GM20000 (cell line): ENCODE measurements around the gene ANKRD33B.

Experiments
- DNase-seq: peaks from one replicate; pipeline ENCODE4 v3.0.0; 2012; ENCODE audit warnings: low spot score
- TF ChIP-seq, protein P1 (sequence below): IDR thresholded peaks from 2 replicates; pipeline ENCODE4 v1.5.1; 2012; ENCODE audit warnings: mild to moderate bottlenecking, control low read depth; ENCODE audit errors: extremely low read depth, missing control alignments

The ANKRD33B gene

GRCh38 chr5:10673017-10673389 is 109.1 kb downstream of the ANKRD33B start:
- no peak for DNase-seq
- TF ChIP-seq, protein P1, sequence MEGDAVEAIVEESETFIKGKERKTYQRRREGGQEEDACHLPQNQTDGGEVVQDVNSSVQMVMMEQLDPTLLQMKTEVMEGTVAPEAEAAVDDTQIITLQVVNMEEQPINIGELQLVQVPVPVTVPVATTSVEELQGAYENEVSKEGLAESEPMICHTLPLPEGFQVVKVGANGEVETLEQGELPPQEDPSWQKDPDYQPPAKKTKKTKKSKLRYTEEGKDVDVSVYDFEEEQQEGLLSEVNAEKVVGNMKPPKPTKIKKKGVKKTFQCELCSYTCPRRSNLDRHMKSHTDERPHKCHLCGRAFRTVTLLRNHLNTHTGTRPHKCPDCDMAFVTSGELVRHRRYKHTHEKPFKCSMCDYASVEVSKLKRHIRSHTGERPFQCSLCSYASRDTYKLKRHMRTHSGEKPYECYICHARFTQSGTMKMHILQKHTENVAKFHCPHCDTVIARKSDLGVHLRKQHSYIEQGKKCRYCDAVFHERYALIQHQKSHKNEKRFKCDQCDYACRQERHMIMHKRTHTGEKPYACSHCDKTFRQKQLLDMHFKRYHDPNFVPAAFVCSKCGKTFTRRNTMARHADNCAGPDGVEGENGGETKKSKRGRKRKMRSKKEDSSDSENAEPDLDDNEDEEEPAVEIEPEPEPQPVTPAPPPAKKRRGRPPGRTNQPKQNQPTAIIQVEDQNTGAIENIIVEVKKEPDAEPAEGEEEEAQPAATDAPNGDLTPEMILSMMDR = no peak

DNA sequence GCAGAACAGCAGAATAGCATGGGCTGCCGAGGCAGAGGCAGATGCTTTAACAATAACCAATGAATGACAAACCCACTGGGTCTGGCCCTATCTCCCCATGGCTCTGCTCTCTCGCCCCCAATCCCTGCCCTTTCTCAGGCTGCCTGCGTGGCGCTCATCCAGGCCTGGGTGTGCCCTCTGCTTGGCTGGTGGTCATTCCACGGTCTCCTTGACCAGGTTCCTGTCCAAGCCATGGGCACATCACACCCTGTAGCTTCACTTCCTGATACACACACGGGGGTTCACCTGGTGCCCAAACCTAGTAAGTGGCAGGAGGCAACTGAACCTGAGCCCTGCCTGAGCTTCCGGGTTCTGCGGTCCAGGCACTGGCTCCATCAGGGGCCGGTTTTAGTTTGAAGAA is 109.5 kb downstream of the ANKRD33B start:
- TF ChIP-seq, protein P1 = no peak
- DNase-seq = no peak

DNA sequence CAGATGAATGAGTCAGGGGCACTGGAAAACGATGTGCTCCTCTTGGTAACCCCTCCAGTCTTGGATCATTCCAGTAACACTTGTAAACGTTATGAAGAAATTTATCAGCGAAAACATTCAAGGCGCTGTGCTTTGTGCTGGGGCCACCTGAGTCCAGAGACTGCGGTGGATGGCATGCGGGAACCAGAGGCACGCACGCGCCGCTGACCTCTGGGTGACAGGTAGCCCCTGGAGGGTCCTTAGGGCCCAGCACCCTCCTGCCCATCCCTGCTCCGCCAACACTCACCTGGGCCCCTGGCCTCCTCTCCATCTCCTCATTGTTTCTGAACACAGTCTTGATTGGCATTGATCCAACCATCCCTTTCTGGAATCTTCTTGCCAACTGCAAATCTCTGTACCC is 110.2 kb downstream of the ANKRD33B start:
- TF ChIP-seq, protein P1 = no peak
- no peak for DNase-seq

- DNase-seq = no peak
- TF ChIP-seq, protein P1 = no peak
Measured at GRCh38 chr5:10674582-10674981, 110.7 kb downstream of the ANKRD33B start.

DNA sequence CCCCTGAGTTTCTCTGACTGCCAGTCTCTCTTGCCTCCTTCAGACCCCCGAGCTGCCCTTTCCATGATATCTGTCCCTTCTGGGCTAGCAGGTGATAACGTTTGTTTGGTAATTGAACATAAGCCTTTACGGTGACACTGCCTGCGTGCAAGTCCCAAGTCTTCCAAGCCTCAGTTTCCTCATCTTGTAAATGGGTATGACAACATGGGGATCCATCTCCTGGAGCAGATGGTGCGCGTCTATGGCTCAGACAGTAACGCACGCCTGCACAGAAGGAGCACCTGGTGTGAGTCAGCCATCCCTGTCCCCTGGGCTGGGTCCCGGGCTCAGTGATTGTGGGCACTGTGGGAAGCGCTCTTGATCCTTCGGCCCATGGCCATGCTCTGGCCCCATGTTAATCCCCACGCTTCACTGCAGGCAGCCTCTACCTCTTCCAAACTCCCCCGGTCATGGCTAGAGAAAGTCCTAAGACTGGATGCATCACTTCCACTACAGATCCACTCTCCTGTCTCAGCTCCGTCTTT is 111.4 kb downstream of the ANKRD33B start:
- DNase-seq = no peak
- TF ChIP-seq, protein P1 = no peak

DNA sequence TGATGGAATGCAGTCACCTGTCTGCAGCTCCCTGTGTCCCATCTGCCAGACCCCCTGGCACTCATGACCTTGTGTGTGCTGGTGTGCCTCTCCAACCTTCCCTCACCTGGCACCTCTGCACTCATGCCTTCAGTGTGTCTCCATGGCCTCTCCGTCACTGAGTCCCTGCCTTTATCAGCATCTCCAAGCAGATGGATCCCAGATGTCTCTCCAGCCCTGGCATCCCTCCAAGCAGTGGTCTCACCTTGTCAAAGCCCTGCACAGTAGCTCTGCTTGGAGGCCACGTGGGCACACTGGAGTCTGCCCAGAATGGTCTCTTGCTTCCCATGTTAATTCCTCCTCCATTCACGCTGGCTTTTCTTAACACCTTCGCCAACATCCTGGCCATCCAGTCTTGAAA is 112.4 kb downstream of the ANKRD33B start:
- TF ChIP-seq, protein P1 = no peak

GRCh38 chr5:10676946-10677345 is 113.1 kb downstream of the ANKRD33B start:
- no peak for DNase-seq
- TF ChIP-seq, protein P1 = no peak

More for the DNA sequence above, 112.4 kb downstream of the ANKRD33B start:
- no peak for DNase-seq
